Progenitor cell of endocrine pancreas (in vitro differentiated cells): ENCODE measurements around the gene PP2D1. TPM values are rescaled to one million over a fixed set of nuclear protein-coding genes. Genes with fewer than 3 reads are reported as not detected.
"Not testable (repeated sequence)": the region's sequence is repeated elsewhere in the genome, so short reads cannot be mapped to it uniquely, and the experiment has no call there.

Experiments
- DNase-seq: peaks from one replicate; pipeline ENCODE4 v3.0.0; 2021; ENCODE audit warnings: low spot score; ENCODE audit not compliant: unreplicated experiment
- H3K27ac Mint-ChIP-seq: 2 replicates; pipeline ENCODE4 v1.8.0; 2021; ENCODE audit warnings: mild to moderate bottlenecking, moderate library complexity, mixed read lengths
- H3K27me3 Mint-ChIP-seq: 2 replicates; pipeline ENCODE4 v1.8.0; 2021; ENCODE audit warnings: mixed read lengths
- H3K36me3 Mint-ChIP-seq: 2 replicates; pipeline ENCODE4 v1.8.0; 2022; ENCODE audit warnings: mixed read lengths; ENCODE audit not compliant: insufficient read depth
- H3K4me1 Mint-ChIP-seq: 2 replicates; pipeline ENCODE4 v1.8.0; 2021; ENCODE audit warnings: low read depth, mixed read lengths
- H3K4me3 Mint-ChIP-seq: 2 replicates; pipeline ENCODE4 v1.8.0; 2021; ENCODE audit warnings: low read depth, mild to moderate bottlenecking, moderate library complexity, mixed read lengths
- H3K9me3 Mint-ChIP-seq: 2 replicates; pipeline ENCODE4 v1.8.0; 2021; ENCODE audit warnings: low read depth, mixed read lengths
- CTCF ChIP-seq: fragments of 200-600 bp; sonication (generic); IDR thresholded peaks from one replicate; pipeline ENCODE4 v1.5.0; 2021; ENCODE audit warnings: antibody characterized with exemption, mild to moderate bottlenecking; ENCODE audit not compliant: unreplicated experiment
- total RNA-seq: library from RNA; stranded (reverse); gene quantifications from 2 replicates; pipeline ENCODE4 v1.2.1, GENCODE V29; 2021

Gene PP2D1
- total RNA-seq, 1 donor from 2014 or later = not detected

- Mint-ChIP-seq H3K4me3 (no peak overlapping the region), H3K27ac (no peak overlapping the region), H3K36me3 (no peaks in the 10 kb centered on the region), H3K9me3 (peaks cover 11% of the 10 kb centered on the region), H3K27me3 (no peaks in the 10 kb centered on the region), H3K4me1 (no peaks in the 10 kb centered on the region)
- no peak for DNase-seq
- no peak for TF ChIP-seq CTCF
These were observed 14.6 kb downstream of the PP2D1 start for GRCh38 chr3:19997502-19997901.

DNA sequence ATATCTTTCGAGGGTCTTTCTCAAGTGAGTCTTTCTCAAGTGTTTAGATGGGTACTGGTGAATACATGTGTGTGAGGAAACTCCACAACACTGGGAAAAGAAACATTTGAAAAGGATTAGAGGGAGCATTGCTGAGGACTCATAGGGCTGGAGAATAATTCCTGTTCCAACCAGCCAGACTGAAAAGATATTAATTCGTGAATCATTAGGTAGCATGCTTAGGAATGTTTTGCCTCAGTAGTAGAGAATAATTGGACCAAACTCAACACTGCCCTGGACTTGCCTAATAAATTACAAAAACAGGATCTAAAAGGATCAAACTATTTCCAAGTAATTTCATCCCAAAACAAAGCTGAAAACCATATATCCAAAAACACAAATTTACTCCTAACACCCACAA is 17.3 kb downstream of the PP2D1 start:
- H3K4me1 Mint-ChIP-seq = no peaks in the 10 kb centered on the region
- H3K9me3 Mint-ChIP-seq = peaks cover 11% of the 10 kb centered on the region
- TF ChIP-seq CTCF = no peak
- no peak for DNase-seq
- H3K27ac Mint-ChIP-seq = no peak overlapping the region
- no peak overlapping the region for H3K4me3 Mint-ChIP-seq
- no peaks in the 10 kb centered on the region for H3K27me3 Mint-ChIP-seq
- no peaks in the 10 kb centered on the region for H3K36me3 Mint-ChIP-seq

- H3K27ac Mint-ChIP-seq, H3K9me3 Mint-ChIP-seq, H3K27me3 Mint-ChIP-seq, H3K4me1 Mint-ChIP-seq, H3K4me3 Mint-ChIP-seq, DNase-seq: not testable (repeated sequence)
- H3K36me3 Mint-ChIP-seq = peaks cover 11% of the 10 kb centered on the region
These were observed 23.2 kb downstream of the PP2D1 start for GRCh38 chr3:19988904-19989303.

DNA sequence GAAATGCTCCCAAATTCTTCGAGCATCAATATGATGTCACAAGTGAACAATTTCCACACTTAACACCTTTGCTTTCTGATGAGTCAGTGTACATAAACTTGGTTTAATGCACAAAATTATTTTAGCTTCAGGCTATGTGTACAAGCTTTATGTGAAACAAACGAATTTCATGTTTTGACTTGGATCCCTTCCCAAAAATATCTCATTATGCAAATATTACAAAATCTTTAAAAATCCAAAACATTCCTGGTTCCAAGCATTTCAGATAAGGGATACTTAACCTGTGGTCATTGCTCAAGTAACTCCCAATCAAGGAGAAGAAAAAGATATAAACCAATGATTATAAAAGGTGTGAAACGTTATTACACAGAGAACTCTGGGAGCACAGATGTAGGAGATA is 40.0 kb downstream of the PP2D1 start:
- peaks cover 6% of the 10 kb centered on the region for H3K4me1 Mint-ChIP-seq
- peaks cover 19% of the 10 kb centered on the region for H3K36me3 Mint-ChIP-seq
- no peak overlapping the region for H3K27ac Mint-ChIP-seq

DNA sequence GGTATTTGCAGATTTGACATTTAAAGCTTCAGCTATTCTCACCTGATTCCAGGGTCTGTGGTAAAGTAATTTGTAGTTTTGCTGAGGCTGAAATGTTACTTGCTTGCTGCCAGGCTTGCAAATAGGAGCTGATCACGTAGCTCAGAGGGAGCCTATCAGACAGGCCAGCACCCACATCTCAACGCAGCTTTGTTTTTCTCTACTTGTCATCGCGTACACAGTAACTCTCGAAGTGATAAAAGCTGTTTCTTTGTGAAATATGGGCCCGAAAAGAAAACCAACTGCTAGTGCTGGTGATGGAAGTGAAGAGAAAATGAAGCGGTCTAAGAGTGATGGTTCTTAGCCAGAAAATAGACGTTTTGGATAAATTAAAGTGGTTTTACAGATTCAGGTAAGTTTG is 41.7 kb downstream of the PP2D1 start:
- H3K4me1 Mint-ChIP-seq = peaks cover 6% of the 10 kb centered on the region
- DNase-seq = no peak
- H3K9me3 Mint-ChIP-seq = peaks cover 3% of the 10 kb centered on the region
- H3K27me3 Mint-ChIP-seq = no peaks in the 10 kb centered on the region
- peak overlapping the region; percentile 61 for H3K27ac Mint-ChIP-seq
- peaks cover 16% of the 10 kb centered on the region for H3K36me3 Mint-ChIP-seq
- no peak overlapping the region for H3K4me3 Mint-ChIP-seq
- TF ChIP-seq CTCF = no peak

More for the DNA sequence above, 40.0 kb downstream of the PP2D1 start:
- TF ChIP-seq CTCF = no peak
- Mint-ChIP-seq H3K9me3 (no peaks in the 10 kb centered on the region), H3K27me3 (no peaks in the 10 kb centered on the region), H3K4me3 (no peak overlapping the region)
- no peak for DNase-seq

- no peak overlapping the region for H3K27ac Mint-ChIP-seq
- H3K9me3 Mint-ChIP-seq = peaks cover 3% of the 10 kb centered on the region
These were observed 44.3 kb downstream of the PP2D1 start for GRCh38 chr3:19967812-19968211.

More at GRCh38 chr3:19967812-19968211, 44.3 kb downstream of the PP2D1 start:
- TF ChIP-seq CTCF = no peak
- H3K4me1 Mint-ChIP-seq = peaks cover 6% of the 10 kb centered on the region
- H3K27me3 Mint-ChIP-seq = no peaks in the 10 kb centered on the region
- H3K4me3 Mint-ChIP-seq = no peak overlapping the region
- peaks cover 12% of the 10 kb centered on the region for H3K36me3 Mint-ChIP-seq
- no peak for DNase-seq
